Fibroblast of skin of left quadriceps (primary cell): ENCODE data around the gene C16orf78.
"Not testable (repeated sequence)": the region's sequence is repeated elsewhere in the genome, so short reads cannot be mapped to it uniquely, and the experiment has no call there.

ENCODE experiments used
- DNase-seq, 2 experiments: peaks; one replicate each; pipeline ENCODE4 v3.0.0-alpha.2; 2013; ENCODE audit warnings: low read depth in 2 of 2

Gene C16orf78

DNA sequence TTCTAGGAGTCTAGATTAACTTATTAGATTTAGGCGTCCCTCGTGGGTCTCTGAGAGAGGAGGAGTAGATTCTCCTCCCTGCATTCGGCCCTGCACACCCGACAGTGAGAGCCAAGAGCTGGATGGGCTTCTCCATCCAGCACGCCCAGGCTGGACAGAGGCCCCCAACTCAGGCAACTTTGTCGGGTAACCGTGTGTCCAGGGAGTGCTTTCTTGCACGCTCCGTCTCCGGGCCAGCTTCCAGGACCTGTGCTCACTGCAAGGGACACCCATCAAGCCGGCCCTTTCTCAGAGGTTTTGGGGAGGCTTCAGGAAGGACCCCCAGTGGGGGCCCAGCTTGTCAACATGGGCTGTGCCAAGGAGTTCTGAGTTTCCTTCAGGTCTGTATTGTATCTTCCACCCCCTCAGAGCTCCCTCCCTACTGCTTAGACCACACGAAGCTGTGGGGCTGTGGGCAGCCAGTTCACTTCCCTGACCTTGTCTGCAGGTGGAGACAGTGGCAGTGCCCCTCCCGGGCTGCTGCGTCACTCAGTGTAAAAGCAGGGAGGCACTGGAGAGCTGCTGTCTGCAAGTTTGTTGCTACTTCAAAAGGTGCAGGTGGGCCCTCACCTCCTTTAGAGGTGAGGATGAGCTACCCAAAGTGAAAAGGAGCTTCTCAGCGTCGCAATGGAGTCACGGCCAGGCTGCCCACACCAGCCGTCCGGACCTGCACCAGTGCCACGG lies 24.0 kb upstream of the C16orf78 start:
- no peak for DNase-seq

- DNase-seq = peak; percentile 7 to 8
Measured at GRCh38 chr16:49350265-49351095, 23.1 kb upstream of the C16orf78 start.

DNA sequence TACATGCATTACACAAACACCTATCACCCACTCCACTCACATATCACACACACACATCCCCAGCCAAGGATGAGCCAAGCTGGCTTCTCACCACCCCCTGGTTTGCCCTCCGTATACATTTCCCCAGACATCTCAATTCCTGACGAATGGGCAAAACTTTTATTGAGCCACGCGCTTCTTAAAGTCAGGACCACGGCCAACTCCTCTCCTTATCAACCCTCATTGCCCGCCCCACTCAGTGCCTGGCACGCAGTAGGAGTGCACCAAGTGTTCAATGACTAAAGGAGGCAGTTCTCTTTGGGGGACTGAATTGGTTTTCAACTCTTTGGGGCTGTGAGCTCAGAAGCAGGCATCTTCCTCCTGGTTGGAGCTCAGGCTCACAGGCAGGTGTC lies 22.5 kb upstream of the C16orf78 start:
- no peak for DNase-seq

GRCh38 chr16:49352892-49353291 lies 20.7 kb upstream of the C16orf78 start:
- no peak for DNase-seq

- no peak for DNase-seq
Measured at GRCh38 chr16:49353680-49354079, 19.9 kb upstream of the C16orf78 start.

- no peak for DNase-seq
Measured at GRCh38 chr16:49354101-49354500, 19.5 kb upstream of the C16orf78 start.

GRCh38 chr16:49354991-49355390 lies 18.6 kb upstream of the C16orf78 start:
- no peak for DNase-seq

GRCh38 chr16:49355933-49356665 lies 17.5 kb upstream of the C16orf78 start:
- no peak for DNase-seq

GRCh38 chr16:49356728-49357488 lies 16.7 kb upstream of the C16orf78 start:
- no peak for DNase-seq

GRCh38 chr16:49359591-49359990 lies 14.0 kb upstream of the C16orf78 start:
- DNase-seq = no peak

DNA sequence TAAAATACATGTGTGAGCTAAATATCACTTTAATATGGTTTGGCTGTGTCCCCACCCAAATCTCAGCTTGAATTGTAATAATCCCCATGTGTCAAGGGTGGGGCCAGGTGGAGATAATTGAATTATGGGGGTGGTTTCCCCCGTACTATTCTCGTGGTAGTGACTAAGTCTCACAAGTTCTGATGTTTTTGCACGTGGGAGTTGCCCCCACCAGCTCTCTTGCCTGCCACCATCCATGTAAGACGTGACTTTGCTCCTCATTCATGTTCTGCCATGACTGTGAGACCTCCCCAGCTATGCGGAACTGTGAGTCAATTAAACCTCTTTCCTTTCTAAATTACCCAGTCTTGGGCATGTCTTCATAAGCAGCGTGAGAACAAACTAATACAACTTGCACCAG lies 11.9 kb upstream of the C16orf78 start:
- DNase-seq = not testable (repeated sequence)

DNA sequence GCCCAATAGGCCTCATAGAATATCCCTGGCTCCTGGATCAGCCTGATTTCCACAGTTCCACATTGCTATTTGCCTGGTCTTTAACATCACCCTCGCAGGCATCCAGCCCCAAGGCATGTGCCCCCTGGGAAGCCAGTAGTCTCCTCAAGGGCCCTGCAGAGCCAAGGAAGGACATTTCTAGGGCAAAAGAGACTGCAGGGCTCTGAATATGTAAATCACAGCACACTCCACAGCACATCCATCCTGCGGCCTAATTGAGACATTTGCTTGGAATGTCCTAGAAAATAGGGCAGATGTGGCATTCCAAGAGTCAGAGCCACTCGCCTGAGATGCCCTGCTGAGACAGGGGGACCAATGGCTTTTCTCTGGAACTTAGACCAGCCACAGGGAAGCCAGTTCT lies 11.4 kb upstream of the C16orf78 start:
- no peak for DNase-seq

GRCh38 chr16:49365711-49366509 lies 7.7 kb upstream of the C16orf78 start:
- DNase-seq = no peak

DNA sequence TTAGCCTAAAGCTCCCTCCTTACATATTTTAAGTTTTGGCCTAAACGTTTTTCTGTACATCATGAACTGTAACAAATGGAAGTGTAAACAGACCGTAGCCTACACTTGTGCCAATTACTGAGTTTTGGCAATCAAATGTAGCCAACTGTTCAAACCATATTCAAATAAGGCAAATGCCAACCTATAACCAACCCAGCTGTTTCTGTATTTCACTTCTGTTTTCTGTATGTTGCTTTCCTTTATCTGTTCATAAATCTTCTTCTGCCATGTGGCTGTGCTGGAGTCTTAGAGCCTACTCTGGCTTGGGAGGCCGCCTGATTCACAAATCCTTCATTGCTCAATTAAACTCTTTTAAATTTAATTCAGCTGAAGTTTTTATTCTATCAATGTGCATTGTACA lies 6.9 kb upstream of the C16orf78 start:
- DNase-seq = no peak

- DNase-seq = no peak
Measured at GRCh38 chr16:49369651-49370611, 3.7 kb upstream of the C16orf78 start.

- no peak for DNase-seq
Measured at GRCh38 chr16:49376206-49376605, 2.6 kb downstream of the C16orf78 start.

DNA sequence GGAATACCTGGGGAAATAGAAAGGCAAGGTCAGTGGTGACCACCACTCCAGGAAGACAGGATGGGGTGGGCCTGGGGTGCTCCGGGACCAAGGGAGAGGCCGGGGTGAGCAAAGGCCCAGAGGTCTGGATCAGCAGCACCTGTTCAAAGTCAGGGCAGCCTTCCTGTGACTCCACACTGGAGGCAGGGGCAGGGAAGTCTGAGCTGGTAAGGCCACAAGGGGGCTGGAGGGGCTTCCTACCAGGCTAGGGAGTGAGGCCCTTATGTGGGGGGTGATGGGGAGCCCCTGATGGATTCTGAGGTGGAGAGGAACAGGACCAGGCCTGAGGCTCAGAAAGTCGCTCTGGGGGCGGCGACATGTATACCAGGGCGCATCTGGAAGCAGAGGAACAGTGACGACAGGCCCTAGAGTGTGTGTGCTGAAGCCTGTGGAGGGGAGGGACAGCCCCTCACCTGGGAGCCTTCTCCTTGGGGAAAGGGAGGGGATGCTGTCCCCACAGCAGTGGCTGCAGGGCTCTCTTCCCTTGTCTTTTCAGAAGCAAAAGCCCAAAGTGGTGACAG lies 3.7 kb downstream of the C16orf78 start:
- DNase-seq = no peak

DNA sequence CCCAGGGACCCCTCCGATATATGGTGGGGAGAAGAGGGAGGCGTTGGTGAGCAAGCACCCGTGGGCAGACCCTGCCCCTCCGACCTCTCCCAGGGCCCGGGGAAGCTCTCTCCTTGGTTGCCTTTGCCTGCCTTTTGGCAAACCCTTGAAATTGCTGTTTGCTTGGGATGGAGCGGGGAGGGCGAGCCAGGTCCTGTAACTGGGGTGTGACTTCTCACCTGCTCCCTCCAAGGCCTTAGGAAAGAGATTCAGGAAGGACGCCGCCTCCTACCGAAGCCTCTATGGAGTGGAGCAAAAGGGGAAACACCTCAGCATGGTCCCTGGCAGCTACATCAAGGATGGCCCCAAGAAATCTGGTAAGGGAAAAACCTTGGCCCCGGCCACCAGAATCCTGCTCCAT lies 4.6 kb downstream of the C16orf78 start:
- DNase-seq = no peak

GRCh38 chr16:49378816-49379215 lies 5.2 kb downstream of the C16orf78 start:
- no peak for DNase-seq
